Activated T-helper 1 cell treated with anti-CD3 and anti-CD28 coated beads, Interleukin-12 subunit alpha, Interleukin-12 subunit beta, Interleukin-2, Interleukin-4 antibody, amounts not matched to agents 30 ng/mL and 10 ng/mL and 1 ng/mL, durations not matched to agents 14 hours and 24 hours and 36 hours (primary cell): ENCODE data around the gene FNDC5. TPM values are rescaled to one million over a fixed set of nuclear protein-coding genes. Genes with fewer than 3 reads are reported as not detected.

Experiments used
- DNase-seq: peaks from one replicate; pipeline ENCODE4 v3.0.0; 2021; ENCODE audit warnings: low spot score
- H3K27ac Mint-ChIP-seq: one replicate; pipeline ENCODE4 v1.8.0; 2021; ENCODE audit warnings: mild to moderate bottlenecking, mixed read lengths
- H3K27me3 Mint-ChIP-seq: one replicate; pipeline ENCODE4 v1.8.0; 2022; ENCODE audit warnings: mild to moderate bottlenecking, moderate library complexity, mixed read lengths; ENCODE audit not compliant: insufficient read depth
- H3K36me3 Mint-ChIP-seq: one replicate; pipeline ENCODE4 v1.8.0; 2021; ENCODE audit warnings: low read depth, mixed read lengths
- H3K4me1 Mint-ChIP-seq: one replicate; pipeline ENCODE4 v1.8.0; 2021; ENCODE audit warnings: low read depth, mixed read lengths
- H3K4me3 Mint-ChIP-seq: one replicate; pipeline ENCODE4 v1.8.0; 2021; ENCODE audit warnings: mild to moderate bottlenecking, moderate library complexity, mixed read lengths
- H3K9me3 Mint-ChIP-seq: one replicate; pipeline ENCODE4 v1.8.0; 2021; ENCODE audit warnings: mixed read lengths
- intact Hi-C: fragments of 100-400 bp; cut with micrococcal nuclease; formaldehyde crosslinking; loops from one replicate; pipeline ENCODE4 v1.15.1; 2024
- total RNA-seq: library from RNA; stranded (reverse); gene quantifications from 2 replicates; pipeline ENCODE4 v1.2.3, GENCODE V29; 2022

The FNDC5 gene
- total RNA-seq, 1 donor from 2014 or later = not detected

- H3K27me3 Mint-ChIP-seq = peaks cover 56% of the 10 kb centered on the region
- intact Hi-C loops = no loop called here
- H3K9me3 Mint-ChIP-seq = no peaks in the 10 kb centered on the region
- no peak for DNase-seq
- H3K27ac Mint-ChIP-seq = no peak overlapping the region
- H3K4me3 Mint-ChIP-seq = peak overlapping the region; percentile 26
- H3K4me1 Mint-ChIP-seq = peaks cover 9% of the 10 kb centered on the region
- H3K36me3 Mint-ChIP-seq = peaks cover 1% of the 10 kb centered on the region
These were observed 22.7 kb upstream of the FNDC5 start for GRCh38 chr1:32893198-32894018.

GRCh38 chr1:32892368-32893197 is 21.9 kb upstream of the FNDC5 start:
- Mint-ChIP-seq H3K4me1 (peaks cover 9% of the 10 kb centered on the region), H3K27me3 (peaks cover 58% of the 10 kb centered on the region), H3K27ac (no peak overlapping the region), H3K4me3 (peak overlapping the region; percentile 19), H3K9me3 (no peaks in the 10 kb centered on the region), H3K36me3 (peaks cover 1% of the 10 kb centered on the region)
- no peak for DNase-seq
- intact Hi-C loops = no loop called here

- Mint-ChIP-seq H3K36me3 (peaks cover 1% of the 10 kb centered on the region), H3K4me3 (no peak overlapping the region), H3K4me1 (peaks cover 9% of the 10 kb centered on the region), H3K9me3 (no peaks in the 10 kb centered on the region), H3K27me3 (peaks cover 61% of the 10 kb centered on the region), H3K27ac (no peak overlapping the region)
- intact Hi-C loops = no loop called here
- no peak for DNase-seq
These were observed 20.9 kb upstream of the FNDC5 start for GRCh38 chr1:32891630-32892029.

DNA sequence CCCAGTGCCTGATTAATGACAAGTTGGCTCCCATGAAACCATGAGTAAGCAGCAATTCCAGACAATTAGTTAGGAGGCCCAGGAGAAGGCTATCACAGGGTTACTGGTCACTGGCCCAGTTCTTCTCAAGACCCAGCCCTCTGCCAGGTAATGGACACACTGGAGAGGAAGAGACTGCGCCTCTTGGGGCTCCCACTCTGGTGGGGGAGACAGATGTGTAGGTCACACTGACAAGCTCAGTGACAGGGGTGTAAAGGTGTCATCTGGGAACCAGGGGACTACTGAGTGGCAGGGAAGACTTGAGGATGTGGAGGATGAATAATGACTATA is 20.5 kb upstream of the FNDC5 start:
- peaks cover 9% of the 10 kb centered on the region for H3K4me1 Mint-ChIP-seq
- peaks cover 1% of the 10 kb centered on the region for H3K36me3 Mint-ChIP-seq
- no peak for DNase-seq
- H3K4me3 Mint-ChIP-seq = no peak overlapping the region
- H3K27ac Mint-ChIP-seq = no peak overlapping the region
- intact Hi-C loops = no loop called here
- peaks cover 58% of the 10 kb centered on the region for H3K27me3 Mint-ChIP-seq
- no peaks in the 10 kb centered on the region for H3K9me3 Mint-ChIP-seq

- intact Hi-C loops = no loop called here
- Mint-ChIP-seq H3K4me3 (no peak overlapping the region), H3K27me3 (peaks cover 59% of the 10 kb centered on the region), H3K27ac (no peak overlapping the region), H3K9me3 (no peaks in the 10 kb centered on the region), H3K4me1 (peaks cover 9% of the 10 kb centered on the region), H3K36me3 (peaks cover 1% of the 10 kb centered on the region)
- no peak for DNase-seq
These were observed 20.0 kb upstream of the FNDC5 start for GRCh38 chr1:32890516-32891240.

GRCh38 chr1:32889731-32890278 is 19.1 kb upstream of the FNDC5 start:
- Mint-ChIP-seq H3K27ac (no peak overlapping the region), H3K4me3 (no peak overlapping the region), H3K27me3 (peaks cover 67% of the 10 kb centered on the region), H3K4me1 (peaks cover 13% of the 10 kb centered on the region), H3K9me3 (no peaks in the 10 kb centered on the region), H3K36me3 (peaks cover 1% of the 10 kb centered on the region)
- intact Hi-C loops = no loop called here
- no peak for DNase-seq

GRCh38 chr1:32888677-32889420 is 18.1 kb upstream of the FNDC5 start:
- H3K9me3 Mint-ChIP-seq = no peaks in the 10 kb centered on the region
- intact Hi-C loops = no loop called here
- peaks cover 73% of the 10 kb centered on the region for H3K27me3 Mint-ChIP-seq
- no peak overlapping the region for H3K4me3 Mint-ChIP-seq
- H3K27ac Mint-ChIP-seq = no peak overlapping the region
- no peak for DNase-seq
- peaks cover 1% of the 10 kb centered on the region for H3K36me3 Mint-ChIP-seq
- H3K4me1 Mint-ChIP-seq = peaks cover 13% of the 10 kb centered on the region

- Mint-ChIP-seq H3K27ac (no peak overlapping the region), H3K9me3 (no peaks in the 10 kb centered on the region), H3K4me3 (no peak overlapping the region), H3K27me3 (peaks cover 75% of the 10 kb centered on the region), H3K4me1 (peaks cover 13% of the 10 kb centered on the region), H3K36me3 (peaks cover 1% of the 10 kb centered on the region)
- intact Hi-C loops = no loop called here
- DNase-seq = no peak
These were observed 17.4 kb upstream of the FNDC5 start for GRCh38 chr1:32888134-32888533.

DNA sequence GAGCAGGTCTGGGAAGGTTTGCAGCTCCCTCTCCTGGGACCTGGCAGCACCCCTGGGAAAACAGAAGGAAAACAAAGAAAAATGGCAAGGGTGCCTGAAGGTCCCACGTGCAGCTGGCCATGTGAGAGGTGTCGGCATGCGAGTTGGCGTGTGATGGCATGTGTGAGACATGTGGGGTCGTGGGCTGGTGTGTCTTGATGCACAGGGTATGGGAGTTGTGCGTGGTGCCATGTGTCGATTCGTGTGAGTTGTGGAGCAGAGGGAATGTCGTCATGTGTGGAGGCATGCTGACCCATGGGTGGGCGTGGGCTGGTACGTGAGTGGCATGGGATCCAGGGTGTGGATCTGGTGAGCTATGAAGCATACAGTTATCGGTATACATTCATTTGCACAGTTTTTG is 16.9 kb upstream of the FNDC5 start:
- Mint-ChIP-seq H3K36me3 (peaks cover 1% of the 10 kb centered on the region), H3K27ac (no peak overlapping the region), H3K4me1 (peaks cover 13% of the 10 kb centered on the region), H3K27me3 (peaks cover 72% of the 10 kb centered on the region), H3K9me3 (no peaks in the 10 kb centered on the region), H3K4me3 (no peak overlapping the region)
- intact Hi-C loops = no loop called here
- DNase-seq = no peak

GRCh38 chr1:32886828-32887414 is 16.2 kb upstream of the FNDC5 start:
- H3K9me3 Mint-ChIP-seq = no peaks in the 10 kb centered on the region
- DNase-seq = no peak
- peaks cover 65% of the 10 kb centered on the region for H3K27me3 Mint-ChIP-seq
- no peak overlapping the region for H3K4me3 Mint-ChIP-seq
- intact Hi-C loops = no loop called here
- peaks cover 1% of the 10 kb centered on the region for H3K36me3 Mint-ChIP-seq
- peaks cover 6% of the 10 kb centered on the region for H3K4me1 Mint-ChIP-seq
- H3K27ac Mint-ChIP-seq = no peak overlapping the region

GRCh38 chr1:32886004-32886827 is 15.5 kb upstream of the FNDC5 start, which contains the start of gene HPCA:
Gene HPCA (plus strand): TSS chr1:32886491. CDS start chr1:32888899, 2,408 bp downstream.
- DNase-seq = peak; percentile 46
- Mint-ChIP-seq H3K27ac (no peak within 1 kb of the TSS), H3K9me3 (no peaks in the 10 kb centered on the region), H3K36me3 (peaks cover 1% of the 10 kb centered on the region), H3K4me3 (no peak within 1 kb of the TSS), H3K4me1 (peaks cover 4% of the 10 kb centered on the region), H3K27me3 (peaks cover 58% of the 10 kb centered on the region)
- intact Hi-C loops = no loop called here
